AG09309 (cell line): ENCODE measurements around the gene LRRC47.
A peak's percentile ranks its signal among the peaks of the same experiment; 100 is the strongest.

Experiments used
- DNase-seq: peaks from one replicate; pipeline ENCODE4 v3.0.0-alpha.2; 2010; ENCODE audit warnings: low read depth
- H3K4me3 ChIP-seq: 2 replicates; pipeline ENCODE4 v1.5.1; 2011; ENCODE audit warnings: mild to moderate bottlenecking, low read depth, low read length, moderate library complexity; ENCODE audit not compliant: control insufficient read depth
- CTCF ChIP-seq: IDR thresholded peaks from 2 replicates; pipeline ENCODE4 v1.5.1; 2011; ENCODE audit warnings: mild to moderate bottlenecking, low read depth, low read length, inconsistent platforms; ENCODE audit not compliant: insufficient read depth, control insufficient read depth; ENCODE audit errors: missing control alignments

Gene LRRC47

GRCh38 chr1:3746389-3746829 lies 49.9 kb downstream of the LRRC47 start:
- no peak for TF ChIP-seq CTCF
- peak overlapping the region; percentile 59 for H3K4me3 ChIP-seq
- no peak for DNase-seq

GRCh38 chr1:3745590-3746381 lies 50.5 kb downstream of the LRRC47 start:
- no peak for TF ChIP-seq CTCF
- no peak for DNase-seq
- H3K4me3 ChIP-seq: no peak overlapping the region

DNA sequence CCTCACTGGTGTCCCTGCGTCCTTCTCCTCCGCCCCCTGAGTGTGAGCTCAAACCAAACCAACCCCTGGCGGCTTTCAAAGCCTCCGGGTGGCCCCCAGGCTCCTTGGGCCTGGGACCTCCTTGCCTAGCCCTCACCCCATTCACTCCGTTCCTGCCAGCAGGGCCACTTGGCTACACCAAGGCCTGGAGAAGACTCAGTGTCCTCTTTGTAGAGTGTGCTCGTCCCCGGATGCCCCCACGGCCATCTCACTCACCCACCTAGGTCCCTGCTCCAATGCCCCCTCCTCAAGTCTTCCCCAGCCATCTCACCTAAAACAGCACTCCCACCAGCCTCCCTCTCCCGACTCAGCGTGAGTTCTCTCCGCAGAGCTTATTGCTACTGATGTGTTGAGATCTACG lies 51.2 kb downstream of the LRRC47 start:
- no peak for DNase-seq
- no peak for TF ChIP-seq CTCF
- no peak overlapping the region for H3K4me3 ChIP-seq

DNA sequence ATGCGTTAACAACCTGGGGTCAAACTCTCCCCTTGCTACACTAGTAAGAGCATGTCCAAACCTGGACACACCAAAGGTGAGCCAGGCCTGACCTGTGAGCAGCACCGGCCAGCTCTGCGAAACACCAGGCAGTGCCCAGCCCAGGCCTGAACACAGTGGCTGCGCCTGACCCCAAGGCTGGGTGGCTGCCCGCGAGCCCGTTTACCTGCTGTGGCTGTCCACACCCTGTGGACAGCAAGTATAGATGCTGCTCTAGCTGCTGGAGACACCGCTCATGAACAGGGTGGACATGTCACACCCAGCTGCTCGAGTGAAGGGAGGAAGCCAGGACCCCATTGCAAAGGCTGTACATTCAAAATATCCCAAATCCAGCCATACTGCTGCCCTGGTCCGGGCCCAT lies 51.7 kb downstream of the LRRC47 start:
- H3K4me3 ChIP-seq: no peak overlapping the region
- DNase-seq: no peak
- TF ChIP-seq CTCF: no peak

DNA sequence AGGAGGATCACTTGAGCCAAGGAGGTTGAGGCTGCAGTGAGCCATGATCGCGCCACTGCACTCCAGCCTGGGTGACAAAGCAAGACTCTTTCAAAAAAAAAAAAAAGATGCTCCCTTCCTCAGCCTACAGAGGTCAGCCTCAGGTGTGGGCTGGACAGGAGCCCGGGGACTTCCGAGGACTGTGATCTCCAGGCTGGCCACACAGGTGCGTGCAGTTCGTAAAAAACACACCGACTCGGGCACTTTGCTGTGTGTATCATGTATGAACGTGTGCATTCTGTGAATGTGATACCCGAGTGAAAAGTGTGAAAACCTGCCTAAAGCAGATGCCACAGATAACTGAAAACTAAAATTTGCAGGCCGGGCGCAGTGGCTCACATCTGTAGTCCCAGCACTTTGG lies 52.5 kb downstream of the LRRC47 start:
- H3K4me3 ChIP-seq: no peak overlapping the region
- TF ChIP-seq CTCF: no peak
- DNase-seq: no peak

- no peak overlapping the region for H3K4me3 ChIP-seq
- no peak for TF ChIP-seq CTCF
- DNase-seq: no peak
These were observed 52.9 kb downstream of the LRRC47 start for GRCh38 chr1:3743421-3743820.
